CD14-positive monocyte (primary cell): ENCODE measurements around the gene SPTB. TPM values are rescaled to one million over a fixed set of nuclear protein-coding genes. Genes with fewer than 3 reads are reported as not detected.
"Not testable (repeated sequence)": the region's sequence is repeated elsewhere in the genome, so short reads cannot be mapped to it uniquely, and the experiment has no call there.

ENCODE experiments used
- DNase-seq, 3 donors: peaks; one replicate each; pipeline ENCODE4 v3.0.0-alpha.2; 2011 to 2022
- H2AFZ ChIP-seq: 2 replicates; pipeline ENCODE4 v1.6.0; 2012; ENCODE audit warnings: mild to moderate bottlenecking, low read depth, low read length, inconsistent platforms; ENCODE audit not compliant: insufficient read depth, poor library complexity, severe bottlenecking
- H3K27ac ChIP-seq, 2 donors: 1 replicate in 1 of 2; 2 replicates in 1 of 2; pipeline ENCODE4 v1.5.1; 2012 to 2013; ENCODE audit warnings: low read length in 2 of 2, control low read depth in 1 of 2, inconsistent platforms in 1 of 2, low read depth in 1 of 2, mild to moderate bottlenecking in 1 of 2
- H3K27me3 ChIP-seq, 2 donors: one replicate each; pipeline versions ENCODE4 v1.6.0 to v1.6.1; 2011 to 2013; ENCODE audit warnings: low read length in 2 of 2; ENCODE audit not compliant: control insufficient read depth in 2 of 2, insufficient read depth in 2 of 2
- H3K36me3 ChIP-seq, 2 donors: replicated peaks in 1 of 2; 1 replicate in 1 of 2; 2 replicates in 1 of 2; pipeline versions ENCODE4 v1.5.1 to v1.6.1; 2012 to 2013; ENCODE audit warnings: low read length in 2 of 2, control low read depth in 1 of 2, inconsistent platforms in 1 of 2, mild to moderate bottlenecking in 1 of 2; ENCODE audit not compliant: insufficient read depth in 2 of 2, control insufficient read depth in 1 of 2
- H3K4me1 ChIP-seq, 2 donors: 1 replicate in 1 of 2; 2 replicates in 1 of 2; pipeline versions ENCODE4 v1.5.1 to v1.6.1; 2012 to 2013; ENCODE audit warnings: low read length in 2 of 2, control low read depth in 1 of 2, inconsistent platforms in 1 of 2, mild to moderate bottlenecking in 1 of 2, moderate library complexity in 1 of 2; ENCODE audit not compliant: insufficient read depth in 2 of 2, control insufficient read depth in 1 of 2
- H3K4me2 ChIP-seq: replicated peaks from 2 replicates; pipeline ENCODE3; 2012; ENCODE audit warnings: low read length, moderate library complexity, mild to moderate bottlenecking; ENCODE audit not compliant: poor library complexity, severe bottlenecking; ENCODE audit errors: extremely low read depth
- H3K4me3 ChIP-seq, 3 experiments: fragments of 200-600 bp in 1 of 3; sonication (generic) in 1 of 3; replicated peaks in 1 of 3; 1 replicate in 2 of 3; 2 replicates in 1 of 3; pipeline ENCODE4 v1.5.1; 2011 to 2013; ENCODE audit warnings: low read length in 3 of 3, mild to moderate bottlenecking in 3 of 3, control low read depth in 2 of 3, low read depth in 2 of 3, inconsistent platforms in 1 of 3, moderate library complexity in 1 of 3
- H3K79me2 ChIP-seq: 2 replicates; pipeline ENCODE4 v1.6.0; 2012; ENCODE audit warnings: mild to moderate bottlenecking, control low read depth, inconsistent platforms, low read length, moderate library complexity; ENCODE audit not compliant: insufficient read depth
- H3K9ac ChIP-seq: 2 replicates; pipeline ENCODE4 v1.6.0; 2017; ENCODE audit warnings: low read length, mild to moderate bottlenecking; ENCODE audit not compliant: insufficient read depth, poor library complexity, severe bottlenecking
- H3K9me3 ChIP-seq, 2 donors: replicated peaks in 1 of 2; 1 replicate in 1 of 2; 2 replicates in 1 of 2; pipeline versions ENCODE4 v1.5.1 to v1.6.1; 2012 to 2013; ENCODE audit warnings: low read length in 2 of 2, control low read depth in 1 of 2; ENCODE audit not compliant: control insufficient read depth in 1 of 2, insufficient read depth in 1 of 2
- H4K20me1 ChIP-seq: 2 replicates; pipeline ENCODE4 v1.6.0; 2012; ENCODE audit warnings: mild to moderate bottlenecking, low read length, control low read depth, moderate library complexity; ENCODE audit not compliant: insufficient read depth
- H3K27ac Mint-ChIP-seq, 7 donors: one replicate each; pipeline ENCODE4 v1.8.0; 2020; ENCODE audit warnings: mild to moderate bottlenecking in 7 of 7, mixed read lengths in 7 of 7, moderate library complexity in 6 of 7, inconsistent platforms in 2 of 7
- H3K27me3 Mint-ChIP-seq, 3 donors: one replicate each; pipeline ENCODE4 v1.8.0; 2021 to 2022; ENCODE audit warnings: low read depth in 3 of 3, mild to moderate bottlenecking in 3 of 3, mixed read lengths in 3 of 3, moderate library complexity in 3 of 3, inconsistent platforms in 1 of 3
- H3K36me3 Mint-ChIP-seq, 2 donors: one replicate each; pipeline ENCODE4 v1.8.0; 2020; ENCODE audit warnings: mixed read lengths in 2 of 2, inconsistent platforms in 1 of 2, mild to moderate bottlenecking in 1 of 2
- H3K4me1 Mint-ChIP-seq: one replicate; pipeline ENCODE4 v1.8.0; 2020; ENCODE audit warnings: mild to moderate bottlenecking, mixed read lengths
- H3K4me3 Mint-ChIP-seq, 2 donors: one replicate each; pipeline ENCODE4 v1.8.0; 2020; ENCODE audit warnings: mild to moderate bottlenecking in 2 of 2, mixed read lengths in 2 of 2, moderate library complexity in 1 of 2
- H3K9me3 Mint-ChIP-seq, 7 donors: one replicate each; pipeline ENCODE4 v1.8.0; 2020 to 2022; ENCODE audit warnings: mixed read lengths in 7 of 7, mild to moderate bottlenecking in 6 of 7, moderate library complexity in 6 of 7, inconsistent platforms in 2 of 7
- CTCF ChIP-seq: fragments of 200-600 bp; IDR thresholded peaks from one replicate; pipeline ENCODE4 v1.8.0; 2022; ENCODE audit warnings: antibody characterized with exemption, mild to moderate bottlenecking
- WGBS: methylation state at CpG from one replicate; pipeline ENCODE4 v1.1.5; 2013; ENCODE audit warnings: missing lambda C conversion rate; ENCODE audit not compliant: insufficient coverage; 5-methylcytosine and 5-hydroxymethylcytosine counted together
- intact Hi-C, 2 donors: fragments of 100-400 bp; cut with micrococcal nuclease; formaldehyde crosslinking; loops; one replicate each; pipeline versions ENCODE4 v1.15.0 to v1.15.1; 2023
- polyA plus RNA-seq, 3 donors: library from polyadenylated mRNA; depleted of rRNA in 1 of 3; unstranded in 2 of 3; stranded (reverse) in 1 of 3; fragments of 300-500 nt in 2 of 3; fragments of >200 nt in 1 of 3; fragmentation: Illumina TruSeq in 2 of 3; gene quantifications; 1 replicate in 2 of 3; 2 replicates in 1 of 3; pipeline ENCODE4 v1.2.3, GENCODE V29; 2012 to 2021

Gene SPTB
- polyA plus RNA-seq, 3 donors = not detected

GRCh38 chr14:64806202-64806861 lies 73.4 kb downstream of the SPTB start:
- Histone ChIP-seq H2AFZ (no peak overlapping the region), H3K9ac (no peak overlapping the region), H3K4me1 (no peaks in the 10 kb centered on the region), H4K20me1 (no peaks in the 10 kb centered on the region), H3K4me2 (no peak overlapping the region), H3K4me3 (no peak overlapping the region), H3K27ac (no peak overlapping the region), H3K27me3 (no peaks in the 10 kb centered on the region), H3K36me3 (no peaks in the 10 kb centered on the region), H3K9me3 (no peaks in the 10 kb centered on the region), H3K79me2 (no peaks in the 10 kb centered on the region)
- Mint-ChIP-seq H3K27ac (no peak overlapping the region), H3K4me3 (no peak overlapping the region), H3K4me1 (no peaks in the 10 kb centered on the region), H3K27me3 (peaks cover 4 to 9% (median 6%) of the 10 kb centered on the region in 3 donors), H3K36me3 (no peaks in the 10 kb centered on the region), H3K9me3 (peaks cover 0 to 4% (median 0%) of the 10 kb centered on the region in 7 donors)
- WGBS = 90% methylated on average over 3 of the region's 9 CpGs
- no peak for DNase-seq
- intact Hi-C loops = no loop called here
- no peak for TF ChIP-seq CTCF

- H3K27ac ChIP-seq, H3K9me3 ChIP-seq, H3K36me3 ChIP-seq, H3K4me3 ChIP-seq, H3K4me1 ChIP-seq, H2AFZ ChIP-seq, H3K4me3 Mint-ChIP-seq, DNase-seq, H4K20me1 ChIP-seq, H3K4me2 ChIP-seq, intact Hi-C loops, H3K36me3 Mint-ChIP-seq, H3K27me3 ChIP-seq, H3K79me2 ChIP-seq, H3K9me3 Mint-ChIP-seq, H3K9ac ChIP-seq, H3K4me1 Mint-ChIP-seq: not testable (repeated sequence)
- WGBS = 86% methylated on average over 1 of the region's 3 CpGs
- Mint-ChIP-seq H3K27me3 (peaks cover 3 to 10% (median 4%) of the 10 kb centered on the region in 3 donors), H3K27ac (peak overlapping the region in 1 of 7 donors; percentile 58)
Measured at GRCh38 chr14:64805646-64806045, 74.1 kb downstream of the SPTB start.
